PC-3 (cell line): ENCODE data around the gene E2F2. TPM values are rescaled to one million over a fixed set of nuclear protein-coding genes. Genes with fewer than 3 reads are reported as not detected.

Source experiments
- ATAC-seq: fragments of 200-7000 bp; cut with Tn5 transposase; 2 replicates; pipeline ENCODE4 v1.9.1; 2020; ENCODE audit warnings: mild to moderate bottlenecking, moderate library complexity
- BruUV-seq: library from RNA; stranded (reverse); fragments of 400-500 nt; replicated peaks from 2 replicates; lab custom pipeline; 2021; lab: Mats Ljungman, UMichigan
- CTCF ChIA-PET: fragments of 300-600 bp; sonication (Branson Sonifier 250); formaldehyde crosslinking; loops from one replicate; lab custom pipeline; 2022; ENCODE audit warnings: antibody characterized with exemption; lab: Charles Lee
- POLR2A ChIA-PET: fragments of 300-600 bp; sonication (Branson Sonifier 250); formaldehyde crosslinking; loops from one replicate; lab custom pipeline; 2022; ENCODE audit warnings: antibody characterized with exemption; ENCODE audit not compliant: unreplicated experiment; lab: Charles Lee
- DNase-seq: peaks from one replicate; pipeline ENCODE4 v3.0.0-alpha.2; 2015
- H2AFZ ChIP-seq: fragments of 300-600 bp; sonication (generic); 2 replicates; pipeline ENCODE4 v1.6.0; 2016; ENCODE audit warnings: antibody characterized with exemption, low read length
- H3F3A ChIP-seq: fragments of 300-600 bp; sonication (generic); one replicate; pipeline ENCODE4 v1.6.0; 2017; ENCODE audit warnings: antibody characterized with exemption, low read length, control low read depth, mild to moderate bottlenecking; ENCODE audit not compliant: unreplicated experiment
- H3K27ac ChIP-seq: fragments of 300-600 bp; sonication (generic); 2 replicates; pipeline ENCODE4 v1.5.1; 2016; ENCODE audit warnings: mild to moderate bottlenecking, low read length
- H3K27me3 ChIP-seq: fragments of 300-600 bp; sonication (generic); 2 replicates; pipeline ENCODE4 v1.6.1; 2016; ENCODE audit warnings: low read length, mixed read lengths
- H3K36me3 ChIP-seq: fragments of 300-600 bp; sonication (generic); 2 replicates; pipeline ENCODE4 v1.6.1; 2016; ENCODE audit warnings: low read depth, mixed run types, low read length, mixed read lengths
- H3K4me1 ChIP-seq: fragments of 300-600 bp; sonication (generic); 2 replicates; pipeline ENCODE4 v1.5.1; 2016; ENCODE audit warnings: low read length; ENCODE audit not compliant: insufficient read depth
- H3K4me2 ChIP-seq: fragments of 300-600 bp; sonication (generic); 2 replicates; pipeline ENCODE4 v1.6.0; 2016; ENCODE audit warnings: low read length
- H3K4me3 ChIP-seq: fragments of 300-600 bp; sonication (generic); 2 replicates; pipeline ENCODE4 v1.5.1; 2016; ENCODE audit warnings: mild to moderate bottlenecking, low read length, mixed read lengths
- H3K79me2 ChIP-seq: fragments of 300-600 bp; sonication (generic); 2 replicates; pipeline ENCODE4 v1.6.1; 2017; ENCODE audit warnings: low read length, mixed read lengths
- H3K9ac ChIP-seq: fragments of 300-600 bp; sonication (generic); 2 replicates; pipeline ENCODE4 v1.6.0; 2016; ENCODE audit warnings: mild to moderate bottlenecking, low read length
- H3K9me2 ChIP-seq: fragments of 300-600 bp; sonication (generic); replicated peaks from 2 replicates; pipeline ENCODE4 v1.6.1; 2016; ENCODE audit warnings: mixed run types, low read length, mixed read lengths
- H3K9me3 ChIP-seq: fragments of 300-600 bp; sonication (generic); 2 replicates; pipeline ENCODE4 v1.6.1; 2016; ENCODE audit warnings: low read length, mixed read lengths
- H4K20me1 ChIP-seq: fragments of 300-600 bp; sonication (generic); 2 replicates; pipeline ENCODE4 v1.6.1; 2016; ENCODE audit warnings: low read length, mixed read lengths
- EZH2 ChIP-seq: fragments of 300-600 bp; sonication (generic); IDR thresholded peaks from one replicate; pipeline ENCODE4 v1.6.1; 2017; ENCODE audit warnings: antibody characterized with exemption, mild to moderate bottlenecking, low read length; ENCODE audit not compliant: unreplicated experiment
- EZH2phosphoT487 ChIP-seq: fragments of 300-600 bp; sonication (generic); IDR thresholded peaks from 2 replicates; pipeline ENCODE4 v1.6.1; 2018; ENCODE audit warnings: mild to moderate bottlenecking, antibody characterized with exemption, low read length, borderline replicate concordance
- intact Hi-C: fragments of 100-400 bp; cut with micrococcal nuclease; formaldehyde crosslinking; loops from 2 replicates; pipeline ENCODE4 v1.9.0; 2023
- total RNA-seq: library from RNA; depleted of rRNA; stranded (reverse); fragments of >200 nt; gene quantifications from 2 replicates; pipeline ENCODE4 v1.2.3, GENCODE V29; 2014
- TF ChIP-seq, protein P1 (sequence below): fragments of 300-600 bp; sonication (generic); conservative IDR thresholded peaks from 2 replicates; pipeline ENCODE4 v1.5.1; 2017; ENCODE audit warnings: antibody characterized with exemption, low read depth, mild to moderate bottlenecking, low read length

Gene E2F2
- total RNA-seq, 1 experiment from 2014 or later = 7.0 TPM

DNA sequence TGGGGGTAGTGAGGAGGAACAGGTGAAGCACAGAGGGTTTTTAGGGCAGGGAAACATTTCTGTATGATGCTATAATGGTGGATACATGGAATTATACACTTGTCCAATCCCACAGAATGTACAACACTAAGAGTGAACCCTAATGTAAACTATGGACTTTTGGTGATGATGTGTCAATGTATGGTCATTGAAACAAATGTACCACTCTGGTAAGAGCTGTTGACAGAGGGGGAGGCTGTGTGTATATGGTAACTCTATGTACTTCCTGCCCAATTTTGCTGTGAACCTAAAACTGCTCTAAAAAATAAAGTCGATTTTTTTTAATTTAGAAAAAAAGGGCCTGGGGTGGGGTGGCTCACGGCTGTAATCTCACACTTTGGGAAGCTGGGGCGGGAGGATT is 70.0 kb downstream of the E2F2 start:
- no peak overlapping the region for H3K4me3 ChIP-seq
- H3K36me3 ChIP-seq = no peaks in the 10 kb centered on the region
- H3F3A ChIP-seq = no peaks in the 10 kb centered on the region
- H3K27ac ChIP-seq = no peak overlapping the region
- no peak overlapping the region for H2AFZ ChIP-seq
- ChIA-PET POLR2A (no interaction called here), CTCF (no interaction called here)
- peak overlapping the region; percentile 35 for H3K4me2 ChIP-seq
- H3K4me1 ChIP-seq = peaks cover 22% of the 10 kb centered on the region
- no peaks in the 10 kb centered on the region for H4K20me1 ChIP-seq
- intact Hi-C loops = no loop called here
- no TSS peak for BruUV-seq
- no peaks in the 10 kb centered on the region for H3K27me3 ChIP-seq
- DNase-seq = no peak
- TF ChIP-seq EZH2phosphoT487 (no peak), EZH2 (no peak)
- TF ChIP-seq, protein P1, sequence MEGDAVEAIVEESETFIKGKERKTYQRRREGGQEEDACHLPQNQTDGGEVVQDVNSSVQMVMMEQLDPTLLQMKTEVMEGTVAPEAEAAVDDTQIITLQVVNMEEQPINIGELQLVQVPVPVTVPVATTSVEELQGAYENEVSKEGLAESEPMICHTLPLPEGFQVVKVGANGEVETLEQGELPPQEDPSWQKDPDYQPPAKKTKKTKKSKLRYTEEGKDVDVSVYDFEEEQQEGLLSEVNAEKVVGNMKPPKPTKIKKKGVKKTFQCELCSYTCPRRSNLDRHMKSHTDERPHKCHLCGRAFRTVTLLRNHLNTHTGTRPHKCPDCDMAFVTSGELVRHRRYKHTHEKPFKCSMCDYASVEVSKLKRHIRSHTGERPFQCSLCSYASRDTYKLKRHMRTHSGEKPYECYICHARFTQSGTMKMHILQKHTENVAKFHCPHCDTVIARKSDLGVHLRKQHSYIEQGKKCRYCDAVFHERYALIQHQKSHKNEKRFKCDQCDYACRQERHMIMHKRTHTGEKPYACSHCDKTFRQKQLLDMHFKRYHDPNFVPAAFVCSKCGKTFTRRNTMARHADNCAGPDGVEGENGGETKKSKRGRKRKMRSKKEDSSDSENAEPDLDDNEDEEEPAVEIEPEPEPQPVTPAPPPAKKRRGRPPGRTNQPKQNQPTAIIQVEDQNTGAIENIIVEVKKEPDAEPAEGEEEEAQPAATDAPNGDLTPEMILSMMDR = no peak
- no peaks in the 10 kb centered on the region for H3K9me2 ChIP-seq
- ATAC-seq = no peak
- H3K9ac ChIP-seq = no peak overlapping the region
- H3K9me3 ChIP-seq = no peaks in the 10 kb centered on the region
- H3K79me2 ChIP-seq = no peaks in the 10 kb centered on the region

DNA sequence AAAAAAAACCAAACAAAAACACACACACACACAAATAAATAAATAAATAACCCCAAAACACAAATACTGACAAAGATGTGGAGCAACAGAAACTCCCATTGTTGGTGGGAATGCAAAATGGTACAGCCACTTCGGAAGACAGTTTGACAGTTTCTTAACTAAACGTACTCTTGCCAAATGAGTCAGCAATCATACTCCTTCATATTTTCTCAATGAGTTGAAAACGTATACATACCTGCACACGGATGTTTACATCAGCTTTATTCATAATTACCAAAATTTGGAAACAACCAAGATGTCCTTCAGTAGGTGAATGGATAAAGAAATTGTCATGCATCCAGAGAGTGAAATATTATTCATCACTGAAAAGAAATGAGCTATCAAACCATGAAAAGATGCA is 70.5 kb downstream of the E2F2 start:
- ChIA-PET POLR2A (no interaction called here), CTCF (interaction anchor here (0.5 kb wide), 1 partner anchor 79 kb away, joined by 3 read pairs; no protein-coding TSS in a partner anchor)
- H3K27me3 ChIP-seq = no peaks in the 10 kb centered on the region
- H3K4me1 ChIP-seq = peaks cover 28% of the 10 kb centered on the region
- no peaks in the 10 kb centered on the region for H3K36me3 ChIP-seq
- H3K4me2 ChIP-seq = peak overlapping the region; percentile 35
- no peaks in the 10 kb centered on the region for H3F3A ChIP-seq
- H3K9me3 ChIP-seq = no peaks in the 10 kb centered on the region
- H3K79me2 ChIP-seq = no peaks in the 10 kb centered on the region
- H3K27ac ChIP-seq = no peak overlapping the region
- H4K20me1 ChIP-seq = no peaks in the 10 kb centered on the region
- peak; percentile 71 for DNase-seq
- H3K9ac ChIP-seq = no peak overlapping the region
- intact Hi-C loops = no loop called here
- H3K9me2 ChIP-seq = no peaks in the 10 kb centered on the region
- H3K4me3 ChIP-seq = no peak overlapping the region
- TF ChIP-seq EZH2phosphoT487 (no peak), EZH2 (no peak)
- TF ChIP-seq, protein P1 = no peak
- peak; percentile 23; the same call in 1 of the 2 replicates for ATAC-seq
- no peak overlapping the region for H2AFZ ChIP-seq
- BruUV-seq = no TSS peak

DNA sequence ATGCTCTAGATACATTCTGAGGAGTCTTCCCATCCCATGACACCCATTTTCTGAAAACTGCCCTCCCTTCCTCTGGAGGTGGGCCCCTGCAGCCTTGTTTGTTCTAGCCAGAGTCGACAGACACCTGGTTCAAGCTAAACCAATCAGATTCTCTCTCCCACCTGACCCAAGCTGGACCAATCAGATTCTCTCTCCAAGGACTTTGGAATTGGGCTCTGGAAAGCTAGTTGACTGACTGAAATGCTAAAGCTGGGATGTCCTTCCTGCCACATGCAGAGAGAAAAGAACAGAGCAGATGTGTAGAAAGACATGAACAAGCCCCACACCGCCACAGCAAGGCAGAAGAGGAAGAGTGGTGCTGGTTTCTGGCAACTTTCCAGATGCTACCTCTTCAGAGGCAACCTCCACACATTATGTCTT is 71.7 kb downstream of the E2F2 start:
- CTCF ChIA-PET = no interaction called here

More for the DNA sequence above, 71.7 kb downstream of the E2F2 start:
- peaks cover 30% of the 10 kb centered on the region for H3K4me1 ChIP-seq
- no peak overlapping the region for H3K4me3 ChIP-seq
- no peaks in the 10 kb centered on the region for H3K36me3 ChIP-seq
- no peak overlapping the region for H3K9ac ChIP-seq
- H3K9me3 ChIP-seq = no peaks in the 10 kb centered on the region
- no peaks in the 10 kb centered on the region for H4K20me1 ChIP-seq
- H3K27me3 ChIP-seq = no peaks in the 10 kb centered on the region
- intact Hi-C loops = no loop called here
- no peak overlapping the region for H2AFZ ChIP-seq
- H3F3A ChIP-seq = no peaks in the 10 kb centered on the region
- BruUV-seq = no TSS peak
- no peak overlapping the region for H3K27ac ChIP-seq
- no peaks in the 10 kb centered on the region for H3K79me2 ChIP-seq
- POLR2A ChIA-PET = no interaction called here
- TF ChIP-seq EZH2phosphoT487 (no peak), EZH2 (no peak)
- TF ChIP-seq, protein P1 = no peak
- H3K4me2 ChIP-seq = no peak overlapping the region
- no peak for DNase-seq
- ATAC-seq = no peak
- no peaks in the 10 kb centered on the region for H3K9me2 ChIP-seq
